ENCODE results near the gene ATAD1.

DNA sequence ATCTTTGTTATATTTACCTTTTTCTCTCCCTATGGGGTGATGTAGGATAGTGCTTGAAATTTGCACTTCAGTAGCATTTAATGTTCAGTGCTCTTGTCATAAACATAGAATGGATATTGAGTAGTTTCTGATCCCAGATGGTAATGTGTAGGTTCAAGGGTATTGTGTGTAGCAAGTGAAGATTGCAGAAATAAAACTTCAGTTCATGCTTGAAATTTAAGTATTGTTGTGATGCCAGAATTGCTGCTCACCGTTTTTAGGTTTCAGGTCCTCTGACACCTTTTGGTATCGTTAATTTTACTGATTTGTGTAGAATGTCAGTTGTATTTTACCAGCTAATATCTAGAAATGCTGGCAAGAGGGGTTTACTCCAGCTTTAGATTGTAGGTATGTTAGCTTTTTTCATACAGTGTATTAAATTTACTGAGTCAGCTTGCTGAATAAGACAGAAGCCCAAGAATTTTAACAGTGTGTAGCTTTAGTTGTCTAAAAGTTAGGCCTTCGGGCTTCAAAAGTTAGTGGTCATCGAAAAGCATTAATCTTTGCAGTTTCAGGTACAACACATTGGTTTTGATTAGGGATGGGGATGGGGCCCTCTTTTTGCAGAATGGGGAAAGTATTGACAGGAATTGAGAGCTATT lies 47.3 kb upstream of the ATAD1 start:
- TF ChIP-seq, protein P1, sequence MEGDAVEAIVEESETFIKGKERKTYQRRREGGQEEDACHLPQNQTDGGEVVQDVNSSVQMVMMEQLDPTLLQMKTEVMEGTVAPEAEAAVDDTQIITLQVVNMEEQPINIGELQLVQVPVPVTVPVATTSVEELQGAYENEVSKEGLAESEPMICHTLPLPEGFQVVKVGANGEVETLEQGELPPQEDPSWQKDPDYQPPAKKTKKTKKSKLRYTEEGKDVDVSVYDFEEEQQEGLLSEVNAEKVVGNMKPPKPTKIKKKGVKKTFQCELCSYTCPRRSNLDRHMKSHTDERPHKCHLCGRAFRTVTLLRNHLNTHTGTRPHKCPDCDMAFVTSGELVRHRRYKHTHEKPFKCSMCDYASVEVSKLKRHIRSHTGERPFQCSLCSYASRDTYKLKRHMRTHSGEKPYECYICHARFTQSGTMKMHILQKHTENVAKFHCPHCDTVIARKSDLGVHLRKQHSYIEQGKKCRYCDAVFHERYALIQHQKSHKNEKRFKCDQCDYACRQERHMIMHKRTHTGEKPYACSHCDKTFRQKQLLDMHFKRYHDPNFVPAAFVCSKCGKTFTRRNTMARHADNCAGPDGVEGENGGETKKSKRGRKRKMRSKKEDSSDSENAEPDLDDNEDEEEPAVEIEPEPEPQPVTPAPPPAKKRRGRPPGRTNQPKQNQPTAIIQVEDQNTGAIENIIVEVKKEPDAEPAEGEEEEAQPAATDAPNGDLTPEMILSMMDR (IDR thresholded peaks at IDR 0.05), result no peak
- TF ChIP-seq POLR2A (IDR thresholded peaks at IDR 0.05), result no peak
